GM20000 (cell line): ENCODE measurements around the gene MYCBPAP.
A peak's percentile ranks its signal among the peaks of the same experiment; 100 is the strongest.

Source experiments
- DNase-seq: peaks from one replicate; pipeline ENCODE4 v3.0.0; 2012; ENCODE audit warnings: low spot score
- CTCF ChIP-seq: IDR thresholded peaks from 2 replicates; pipeline ENCODE4 v1.5.1; 2012; ENCODE audit warnings: mild to moderate bottlenecking, control low read depth; ENCODE audit errors: extremely low read depth, missing control alignments

MYCBPAP gene

GRCh38 chr17:50478391-50479381 is 29.6 kb upstream of the MYCBPAP start, which contains the start of gene RSAD1:
Gene RSAD1 (plus strand): TSS chr17:50478860. CDS start chr17:50478885, 25 bp downstream.
- TF ChIP-seq CTCF, result peak; percentile 88
- DNase-seq, result peak; percentile 95

GRCh38 chr17:50479522-50480141 is 28.6 kb upstream of the MYCBPAP start:
- DNase-seq, result peak; percentile 84
- peak; percentile 66 for TF ChIP-seq CTCF

GRCh38 chr17:50480142-50480764 is 28.0 kb upstream of the MYCBPAP start:
- DNase-seq, result no peak
- TF ChIP-seq CTCF, result no peak

- DNase-seq, result no peak
- TF ChIP-seq CTCF, result no peak
These were observed 27.3 kb upstream of the MYCBPAP start for GRCh38 chr17:50480854-50481490.

GRCh38 chr17:50481648-50482047 is 26.6 kb upstream of the MYCBPAP start:
- no peak for DNase-seq
- TF ChIP-seq CTCF, result no peak

DNA sequence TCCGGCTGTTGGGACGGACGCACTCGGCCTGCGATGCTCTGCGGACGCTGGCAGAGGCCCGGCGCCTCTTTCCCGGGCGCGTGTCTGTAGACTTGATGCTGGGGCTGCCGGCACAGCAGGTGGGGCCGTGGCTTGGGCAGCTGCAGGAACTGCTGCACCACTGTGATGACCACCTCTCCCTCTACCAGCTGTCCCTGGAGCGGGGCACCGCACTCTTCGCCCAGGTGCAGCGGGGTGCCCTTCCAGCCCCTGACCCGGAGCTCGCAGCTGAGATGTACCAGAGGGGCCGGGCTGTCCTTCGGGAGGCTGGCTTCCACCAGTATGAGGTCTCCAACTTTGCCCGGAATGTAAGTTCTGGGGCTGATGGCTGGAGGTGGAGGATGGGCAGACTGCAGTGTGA is 26.1 kb upstream of the MYCBPAP start:
- DNase-seq, result no peak
- TF ChIP-seq CTCF, result no peak
